Measurements from ENCODE around the gene STK11IP.

Gene STK11IP

GRCh38 chr2:219562049-219563020 is 35.3 kb upstream of the STK11IP start:
- no peak for DNase-seq

- DNase-seq: no peak
Measured at GRCh38 chr2:219563271-219563928, 34.3 kb upstream of the STK11IP start.

GRCh38 chr2:219565130-219566080 is 32.3 kb upstream of the STK11IP start:
- no peak for DNase-seq

DNA sequence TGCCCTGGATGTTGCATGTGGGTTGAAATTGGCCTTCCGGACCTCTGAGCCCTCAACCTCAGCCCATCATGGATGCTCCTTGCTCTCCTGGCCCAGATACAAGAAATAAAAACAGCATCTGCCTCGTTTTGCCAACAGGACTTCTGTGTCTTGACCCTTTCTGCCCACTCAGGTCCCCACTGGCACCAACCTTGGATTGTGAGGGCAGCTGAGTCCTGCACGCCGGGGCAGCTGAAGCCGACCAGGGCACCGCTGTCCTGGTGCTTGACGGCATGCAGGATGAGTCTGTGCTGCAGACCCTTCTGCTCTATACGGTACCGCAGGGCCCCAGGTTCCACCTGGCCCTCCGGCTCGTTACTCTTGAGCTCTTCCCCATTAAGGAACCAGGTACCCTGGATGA is 31.0 kb upstream of the STK11IP start:
- DNase-seq: no peak

DNA sequence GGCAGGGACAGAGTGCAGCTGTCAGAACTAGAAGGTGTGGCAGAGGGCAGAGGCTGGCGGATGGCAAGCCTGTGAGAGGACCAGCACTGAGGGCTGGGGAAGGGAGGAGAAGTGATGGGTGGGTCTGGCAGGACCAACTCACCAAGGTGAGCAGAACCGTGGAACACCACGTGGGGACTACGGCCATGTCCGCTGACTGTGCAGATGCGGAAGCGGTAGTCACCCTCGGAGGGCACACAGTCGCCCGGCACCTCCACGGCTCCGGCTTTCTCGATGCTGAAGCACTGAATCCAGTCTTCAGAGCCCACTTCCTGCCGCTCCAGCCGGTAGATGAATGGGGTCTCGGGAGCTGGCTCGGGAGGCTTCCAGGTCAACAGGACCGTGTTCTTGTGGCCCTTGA is 30.5 kb upstream of the STK11IP start:
- DNase-seq: no peak

- no peak for DNase-seq
Measured at GRCh38 chr2:219567791-219568361, 29.8 kb upstream of the STK11IP start.

GRCh38 chr2:219569041-219569440 is 28.6 kb upstream of the STK11IP start:
- DNase-seq: no peak

- DNase-seq: no peak
Measured at GRCh38 chr2:219569635-219570034, 28.0 kb upstream of the STK11IP start.

DNA sequence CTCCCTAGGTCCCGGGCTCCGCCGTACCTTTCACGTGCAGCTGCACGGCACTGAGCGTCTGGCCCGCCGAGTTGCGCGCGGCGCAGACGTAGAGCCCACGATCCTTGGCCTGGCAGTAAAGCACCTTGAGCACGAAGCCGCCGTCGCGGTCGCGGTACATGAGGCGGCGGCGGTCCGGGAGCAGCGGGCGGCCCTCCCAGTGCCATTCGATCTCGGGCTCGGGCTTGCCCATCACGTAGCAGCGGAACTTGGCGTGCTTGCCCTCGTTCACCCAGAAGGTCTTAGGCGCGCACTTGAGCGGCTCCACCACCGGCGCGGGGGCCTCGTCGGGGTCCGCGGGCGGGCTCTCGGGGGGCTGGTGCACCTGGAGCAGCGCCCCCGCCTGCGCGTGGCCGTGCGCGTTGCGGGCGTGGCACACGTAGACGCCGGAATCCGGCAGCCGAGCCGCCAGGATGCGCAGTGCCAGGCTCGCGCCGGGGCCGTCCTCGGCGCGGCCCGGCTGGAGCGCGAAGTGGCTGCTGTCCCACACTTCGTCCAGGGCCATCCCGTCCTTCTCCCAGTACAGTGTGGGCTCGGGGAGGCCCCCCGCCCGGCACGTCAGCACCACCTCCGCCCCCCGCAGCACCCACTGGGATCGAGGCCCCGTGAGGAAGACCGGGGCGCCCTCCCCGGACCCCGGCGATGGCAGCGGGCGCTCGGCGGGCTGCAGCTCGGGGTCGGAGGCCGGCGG is 27.3 kb upstream of the STK11IP start:
- DNase-seq: no peak

GRCh38 chr2:219570924-219571310 is 26.7 kb upstream of the STK11IP start:
- no peak for DNase-seq

GRCh38 chr2:219571311-219572236 is 26.1 kb upstream of the STK11IP start, which contains the start of gene OBSL1:
TSS of gene OBSL1 (minus strand) at chr2:219571539. CDS start at chr2:219571232, 307 bp downstream.
- DNase-seq: peak; percentile 68

GRCh38 chr2:219572237-219573001 is 25.2 kb upstream of the STK11IP start, which contains the start of gene INHA:
TSS of gene INHA (plus strand) at chr2:219572310. CDS start at chr2:219572375, 65 bp downstream.
- DNase-seq: no peak

- peak; percentile 46 for DNase-seq
Measured at GRCh38 chr2:219573166-219573565, 24.5 kb upstream of the STK11IP start.

- no peak for DNase-seq
Measured at GRCh38 chr2:219574484-219575311, 23.0 kb upstream of the STK11IP start.

- DNase-seq: no peak
Measured at GRCh38 chr2:219575566-219576504, 21.8 kb upstream of the STK11IP start.

DNA sequence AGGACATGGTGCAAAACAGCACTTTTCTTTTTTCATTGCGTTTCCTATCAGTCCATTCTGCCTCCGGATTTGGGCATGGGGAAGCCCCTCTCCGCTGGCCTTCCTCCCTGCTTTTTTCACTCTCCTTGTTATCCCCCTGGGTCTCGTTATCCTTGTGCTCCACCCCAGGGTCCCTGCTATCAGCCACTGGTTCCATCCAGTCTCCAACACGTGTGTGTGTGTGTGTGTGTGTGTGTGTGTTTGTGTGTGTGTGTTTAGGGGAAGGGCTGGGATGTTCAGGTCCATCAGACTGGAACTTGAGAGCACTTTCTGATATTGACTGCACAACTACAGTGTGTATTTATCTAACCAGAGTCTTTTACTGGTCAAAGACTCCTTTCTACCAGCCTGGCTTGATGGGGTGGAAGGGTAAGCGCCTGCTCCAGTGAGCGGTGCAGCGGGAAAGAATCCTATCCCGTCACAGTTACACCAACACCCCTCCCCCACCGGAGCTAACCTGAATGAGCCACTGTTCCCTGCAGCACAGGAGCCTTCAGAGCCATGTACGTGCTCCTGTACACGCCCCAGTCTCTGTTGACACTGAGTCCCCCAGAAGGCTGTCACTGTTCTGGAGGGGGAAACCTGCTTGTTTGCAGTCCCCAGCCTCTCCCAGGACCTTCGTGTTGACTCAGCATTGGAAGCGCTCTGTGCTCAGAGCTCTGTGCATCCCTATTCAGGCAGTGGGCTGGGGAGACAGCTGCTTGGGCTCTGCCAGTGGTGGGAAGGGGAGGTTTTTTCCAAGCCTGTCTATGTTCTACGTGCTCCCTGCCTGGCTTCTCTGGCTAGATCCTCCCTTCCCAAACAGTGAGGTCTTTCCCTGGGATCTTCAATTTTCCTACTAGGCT is 20.9 kb upstream of the STK11IP start:
- DNase-seq: peak; percentile 92

Data from NCI-H748 treated with DMSO at 0.1 percent for 48 hours (cell line).